NCI-H2029 treated with DMSO at 0.1 percent for 48 hours (cell line): ENCODE results near the gene DSC2.
"Not testable (repeated sequence)": the region's sequence is repeated elsewhere in the genome, so short reads cannot be mapped to it uniquely, and the experiment has no call there.

Source experiments
- DNase-seq: peaks from one replicate; lab custom pipeline; 2025; lab: John Stamatoyannopoulos, UW

Gene DSC2

DNA sequence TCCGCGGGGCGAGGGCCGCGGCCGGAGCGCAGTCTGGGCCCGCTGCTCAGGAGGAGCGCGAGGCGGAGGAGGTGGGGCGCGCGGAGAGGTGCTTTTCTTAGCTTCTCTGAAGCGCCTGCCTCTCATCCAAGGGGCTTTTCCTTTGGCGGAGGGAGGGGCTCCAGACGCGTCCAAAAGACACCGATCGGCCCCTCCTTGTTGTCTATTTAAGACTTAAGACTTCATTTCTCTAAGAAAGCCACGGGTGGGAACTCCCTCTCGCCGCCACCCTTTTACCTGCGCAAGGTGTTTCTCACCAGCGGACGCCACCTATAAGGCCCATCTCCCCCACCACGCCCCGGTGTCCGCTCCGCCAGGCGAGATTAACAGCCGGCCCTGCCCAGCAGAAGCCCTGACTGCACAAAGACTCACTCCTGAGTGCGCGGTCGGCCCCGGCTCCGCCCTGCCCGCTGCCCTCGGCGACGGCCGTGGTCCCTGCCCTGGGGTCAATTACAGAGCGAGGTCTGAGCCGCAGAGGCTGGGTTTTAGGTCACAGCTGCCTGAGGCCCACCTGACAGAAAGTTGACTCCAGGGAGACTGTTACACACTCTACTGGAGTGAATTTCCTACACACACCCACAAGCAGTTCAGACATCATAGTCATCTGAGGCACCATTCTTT lies at the start of gene DSC2:
DSC2 (minus strand) TSS at position 397 of the 660 bp plus-strand sequence. CDS start 450 bp downstream, outside the sequence.
- DNase-seq: no peak

DNA sequence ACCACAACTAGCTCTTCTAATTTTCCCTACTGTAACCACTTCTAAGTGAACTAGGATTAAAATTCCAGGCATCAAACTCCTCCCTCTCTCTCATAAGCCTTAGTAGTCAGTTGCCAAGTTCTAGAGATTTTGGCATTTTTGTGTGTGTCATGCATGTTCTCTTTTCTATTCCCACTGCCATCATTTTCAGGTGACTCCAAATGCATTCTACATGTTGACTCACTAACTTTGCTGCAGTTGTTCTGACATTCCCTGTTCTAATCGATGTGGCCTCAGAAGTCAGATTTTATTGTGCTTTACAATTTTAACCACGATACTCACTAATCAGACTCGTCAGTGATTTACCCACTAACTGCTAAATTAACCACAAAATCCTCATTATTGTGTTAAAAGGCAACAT lies 47.1 kb upstream of the DSC2 start:
- no peak for DNase-seq

DNA sequence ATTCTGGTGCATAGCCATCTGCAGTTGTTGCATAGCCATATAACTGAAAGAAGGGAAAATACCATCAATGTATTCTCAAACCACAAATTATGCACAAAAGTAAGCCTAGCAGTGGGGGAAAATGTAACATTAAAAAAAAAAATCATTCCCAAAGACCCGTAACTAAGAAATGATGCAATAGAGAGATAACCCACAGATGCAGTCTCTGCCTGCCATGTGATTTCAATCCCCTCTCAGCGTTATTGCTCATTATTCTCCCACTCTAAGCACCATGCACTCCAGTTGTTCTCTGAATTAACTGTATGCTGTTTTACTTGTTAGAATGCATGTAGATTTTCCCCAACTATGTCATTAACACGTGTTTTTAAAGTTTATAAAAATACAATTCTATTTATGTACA lies 46.4 kb upstream of the DSC2 start:
- DNase-seq: no peak

DNA sequence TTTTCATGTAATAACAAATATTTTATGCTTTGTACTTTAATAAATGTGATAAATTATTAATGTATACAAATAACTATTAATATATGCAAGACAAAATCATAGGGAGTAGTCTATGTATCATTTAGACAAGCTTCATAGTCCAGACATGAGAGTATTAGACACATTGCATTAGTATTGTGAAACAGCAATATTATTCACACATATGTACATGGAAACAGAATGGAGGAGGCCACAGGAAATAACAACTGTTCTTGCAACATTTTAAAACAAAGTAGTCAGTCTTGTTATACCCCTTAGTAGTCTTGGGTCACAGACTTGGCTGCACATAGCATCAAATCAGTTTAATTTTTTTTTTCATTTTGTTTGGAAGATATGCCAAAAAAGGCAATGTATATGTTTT lies 44.6 kb upstream of the DSC2 start:
- DNase-seq: no peak

DNA sequence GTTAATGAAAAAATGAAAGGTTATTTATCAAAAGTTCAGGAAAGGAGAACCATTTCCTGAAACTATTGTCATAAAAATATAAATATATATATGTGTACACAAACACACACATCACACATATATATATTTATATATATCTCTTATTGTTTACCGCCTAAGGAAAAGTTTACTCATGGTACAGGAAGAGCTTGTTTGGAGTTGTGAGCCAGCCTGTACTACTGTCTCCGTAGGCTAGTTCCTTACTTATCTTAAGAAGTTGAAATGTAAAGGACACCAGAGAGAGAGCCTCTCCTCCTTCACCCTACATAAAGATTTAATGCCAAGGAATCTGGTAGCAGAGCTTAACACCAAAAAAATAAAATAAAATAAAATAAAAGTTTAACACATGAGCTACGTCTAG lies 40.8 kb upstream of the DSC2 start:
- no peak for DNase-seq

DNA sequence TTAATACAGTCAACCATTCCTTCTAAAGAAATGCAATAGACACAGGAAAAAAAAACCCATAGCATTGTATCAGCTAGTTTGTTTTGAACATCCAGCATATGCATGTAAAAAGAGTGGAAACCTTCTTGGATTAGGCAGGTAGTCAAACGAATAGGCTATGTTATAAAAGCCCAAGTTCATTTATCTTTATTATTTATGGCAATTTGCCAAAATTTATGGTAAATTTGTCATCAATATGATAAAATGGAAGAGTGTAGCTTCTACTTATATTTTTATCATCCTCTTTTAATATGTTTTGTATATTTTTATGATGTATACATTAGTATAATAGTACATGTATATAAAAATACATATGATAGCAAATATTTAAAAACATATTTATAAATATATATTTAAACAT lies 36.5 kb upstream of the DSC2 start:
- no peak for DNase-seq

DNA sequence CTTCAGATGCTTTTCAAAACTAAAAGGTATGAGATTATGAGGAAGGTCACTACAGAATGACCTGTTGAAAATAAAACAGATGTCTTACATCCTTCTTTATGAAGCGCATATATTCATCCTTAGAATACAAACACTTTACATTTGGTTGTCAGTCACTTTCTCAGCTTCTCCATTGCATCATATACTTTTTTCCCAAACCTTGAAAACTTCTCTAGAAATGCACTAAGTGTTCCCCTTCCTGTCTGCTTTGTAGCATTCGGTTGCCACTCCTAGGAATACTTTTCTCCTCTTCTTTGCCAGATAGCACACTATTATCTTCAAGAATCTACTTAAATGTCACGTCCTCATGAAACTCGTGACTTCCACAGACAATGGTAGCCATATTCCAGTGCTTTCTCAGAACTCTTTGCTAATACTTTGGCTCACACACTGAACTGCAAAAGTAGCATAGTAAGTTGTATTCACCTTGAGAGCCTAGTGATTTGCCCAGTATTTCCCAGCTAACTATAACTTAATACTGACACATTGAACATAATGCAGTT lies 32.8 kb upstream of the DSC2 start:
- DNase-seq: no peak

GRCh38 chr18:31129398-31130115 lies 27.3 kb upstream of the DSC2 start:
- DNase-seq: no peak

GRCh38 chr18:31125878-31126277 lies 23.7 kb upstream of the DSC2 start:
- no peak for DNase-seq

- not testable (repeated sequence) for DNase-seq
Observed at GRCh38 chr18:31123125-31123524, 20.9 kb upstream of the DSC2 start.

- no peak for DNase-seq
Observed at GRCh38 chr18:31120594-31120993, 18.4 kb upstream of the DSC2 start.

- no peak for DNase-seq
Observed at GRCh38 chr18:31116853-31117595, 14.8 kb upstream of the DSC2 start.

- DNase-seq: no peak
Observed at GRCh38 chr18:31112804-31113203, 10.6 kb upstream of the DSC2 start.

DNA sequence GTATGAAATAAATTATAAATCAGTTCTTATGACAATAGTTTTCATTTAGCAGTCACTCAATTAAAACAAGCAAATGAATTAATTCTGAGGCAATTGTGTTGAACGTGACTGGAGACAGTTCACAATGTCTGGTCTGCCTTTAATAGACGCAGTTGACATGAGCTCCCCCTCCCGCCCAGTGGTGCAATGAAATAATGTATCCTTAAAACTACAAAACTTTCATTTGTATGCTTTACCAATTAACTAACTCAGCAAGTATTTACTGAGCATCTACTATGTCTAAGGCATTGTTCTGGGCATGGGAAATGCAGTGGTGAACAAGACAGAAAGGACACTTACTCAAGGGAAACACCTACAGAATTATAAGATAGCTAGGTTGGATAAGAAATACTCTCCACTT lies 3.5 kb upstream of the DSC2 start:
- no peak for DNase-seq

DNA sequence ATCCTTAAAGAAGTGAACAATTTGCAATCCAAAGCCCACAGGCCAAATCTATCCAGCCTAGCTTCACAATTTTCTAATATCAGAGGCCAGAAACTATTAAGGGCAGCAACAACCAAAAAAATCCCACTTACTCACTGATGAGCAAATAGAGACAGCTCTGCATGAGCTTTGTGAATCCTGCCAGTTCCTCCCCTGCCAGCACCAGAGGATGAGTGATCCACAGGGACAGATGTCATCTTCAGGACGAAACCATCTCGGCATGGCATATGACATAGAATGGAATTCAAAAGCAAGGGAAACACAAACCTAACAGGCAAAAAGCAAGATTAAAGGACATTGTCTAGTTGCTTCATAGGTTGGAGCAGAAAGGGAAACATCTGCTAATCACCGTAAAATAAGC lies 2.2 kb upstream of the DSC2 start:
- DNase-seq: no peak

GRCh38 chr18:31103423-31103822 lies 1.2 kb upstream of the DSC2 start:
- no peak for DNase-seq

DNA sequence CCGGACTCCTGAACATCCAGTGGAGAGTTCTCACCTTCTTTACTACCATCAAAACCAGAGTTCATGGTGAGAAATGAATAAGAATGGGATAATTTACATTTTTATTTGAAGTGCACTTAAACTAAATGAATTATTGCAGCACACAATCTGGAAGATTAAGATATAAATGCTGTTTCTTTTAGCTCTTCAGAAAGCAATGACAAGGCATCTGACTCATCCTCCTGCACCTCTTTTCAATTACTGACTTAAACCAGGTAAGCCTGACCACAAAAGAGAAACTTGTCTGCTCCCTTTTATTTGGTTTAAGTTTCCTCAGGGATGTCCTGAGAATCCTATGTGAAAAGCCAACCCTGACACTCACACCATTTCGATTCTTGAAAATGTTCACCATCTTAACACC lies 720 bp upstream of the DSC2 start:
- no peak for DNase-seq

GRCh38 chr18:31101183-31102024 lies 817 bp downstream of the DSC2 start:
- no peak for DNase-seq

DNA sequence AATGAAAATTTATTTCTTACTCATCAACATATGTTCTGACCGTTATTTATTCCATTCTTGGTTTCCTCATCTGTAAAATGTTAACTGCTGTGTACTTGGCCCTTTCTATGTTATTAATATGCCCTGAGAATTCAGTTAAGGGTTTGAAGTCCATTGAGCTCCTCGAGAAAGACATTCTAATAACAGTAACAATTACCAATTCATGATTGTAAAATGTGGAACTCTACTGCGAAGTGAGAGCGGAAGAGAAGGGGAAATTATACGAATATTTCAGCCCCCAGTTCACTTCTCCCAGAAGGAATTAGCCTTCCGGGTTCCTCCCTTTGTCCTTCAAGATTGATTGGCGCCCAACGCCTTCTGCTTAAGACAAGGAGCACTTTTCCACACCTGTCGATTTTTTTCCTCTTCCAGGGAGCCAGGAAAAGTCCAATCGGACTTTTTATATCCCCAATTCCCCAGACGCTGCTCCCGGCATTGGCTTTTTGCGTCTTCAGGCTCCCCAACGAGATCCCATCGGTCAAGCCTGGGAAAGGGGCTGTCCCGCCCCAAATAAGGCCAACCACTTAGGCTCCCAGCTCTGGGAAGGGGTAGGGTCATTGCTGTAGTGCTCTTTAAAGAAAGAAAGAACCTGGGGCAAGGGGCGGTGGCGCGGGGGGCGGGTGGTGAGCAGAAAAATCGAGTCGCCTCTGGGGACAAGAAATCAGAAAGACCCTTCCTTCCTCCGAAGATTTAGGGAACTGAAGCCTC lies 1.6 kb downstream of the DSC2 start:
- DNase-seq: no peak

DNA sequence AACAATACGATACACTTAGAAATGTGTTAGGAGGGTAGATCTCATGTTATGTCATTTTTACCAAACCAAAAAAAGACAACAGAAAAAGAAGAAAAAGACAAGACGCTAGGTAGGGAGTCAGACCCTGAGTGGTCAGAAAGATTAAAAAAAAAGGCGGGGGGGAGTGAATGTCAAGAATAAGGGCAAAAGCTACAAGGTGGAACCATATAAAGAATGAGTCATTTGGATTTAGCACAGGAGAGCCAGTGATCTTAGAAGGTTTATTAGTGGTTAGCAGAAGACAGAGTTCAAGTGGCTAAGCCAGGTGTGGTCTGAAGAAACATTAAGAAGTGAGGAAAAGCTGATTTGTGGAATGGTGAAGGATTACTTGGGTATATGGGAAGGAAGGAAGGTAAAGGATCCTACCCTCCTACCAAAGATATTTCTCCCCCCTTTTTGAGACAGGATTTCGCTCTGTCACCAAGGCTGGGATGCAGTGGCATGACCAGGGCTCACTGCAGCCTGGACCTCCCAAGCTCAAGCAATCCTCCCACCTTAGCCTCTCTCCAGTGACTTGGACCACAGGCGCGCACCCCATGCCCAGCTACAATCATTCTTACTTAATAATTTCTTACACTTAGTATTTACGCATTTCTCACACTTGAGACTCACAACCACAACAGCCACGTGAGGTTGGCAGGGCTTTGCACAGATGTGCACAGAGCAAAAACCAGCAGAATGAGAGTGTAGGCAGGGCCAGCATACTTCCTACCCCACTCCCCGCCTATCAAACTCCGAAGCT lies 2.6 kb downstream of the DSC2 start:
- no peak for DNase-seq
